ENCODE results near the gene SPDYE2.
"Not testable (repeated sequence)": the region's sequence is repeated elsewhere in the genome, so short reads cannot be mapped to it uniquely, and the experiment has no call there.

Gene SPDYE2

GRCh38 chr7:102589857-102590256, 38.8 kb downstream of the SPDYE2 start:
- intact Hi-C loops (cut with DNase I); DNase-seq: not testable (repeated sequence)

- intact Hi-C loops (cut with DNase I), result not testable (repeated sequence)
- peak in 18 of 42 donors; percentile 8 to 53 (median 24) for DNase-seq
Observed at GRCh38 chr7:102592477-102593019, 41.5 kb downstream of the SPDYE2 start.

GRCh38 chr7:102593637-102594334, 42.8 kb downstream of the SPDYE2 start:
- DNase-seq; intact Hi-C loops (cut with DNase I): not testable (repeated sequence)

- DNase-seq, result peak in 2 of 42 donors; percentile 3 to 12
- intact Hi-C loops (cut with DNase I), result not testable (repeated sequence)
Observed at GRCh38 chr7:102596036-102596435, 45.0 kb downstream of the SPDYE2 start.

- DNase-seq; intact Hi-C loops (cut with DNase I): not testable (repeated sequence)
Observed at GRCh38 chr7:102599699-102600098, 48.7 kb downstream of the SPDYE2 start.

GRCh38 chr7:102602317-102602716, 51.3 kb downstream of the SPDYE2 start:
- DNase-seq; intact Hi-C loops (cut with DNase I): not testable (repeated sequence)

GRCh38 chr7:102604431-102605145, 53.6 kb downstream of the SPDYE2 start:
- intact Hi-C loops (cut with DNase I), result not testable (repeated sequence)

GRCh38 chr7:102606848-102607247, 55.8 kb downstream of the SPDYE2 start:
- intact Hi-C loops (cut with DNase I); DNase-seq: not testable (repeated sequence)

More at GRCh38 chr7:102604431-102605145, 53.6 kb downstream of the SPDYE2 start:
- not testable (repeated sequence) for DNase-seq

- DNase-seq, result peak in 4 of 42 donors; percentile 12 to 33 (median 13)
Observed at GRCh38 chr7:102609734-102610133, 58.7 kb downstream of the SPDYE2 start.

GRCh38 chr7:102610441-102610840, 59.4 kb downstream of the SPDYE2 start:
- DNase-seq, result peak in 9 of 42 donors; percentile 1 to 32 (median 17)

More at GRCh38 chr7:102609734-102610133, 58.7 kb downstream of the SPDYE2 start:
- intact Hi-C loops (cut with DNase I), result not testable (repeated sequence)

GRCh38 chr7:102611013-102611674, 60.1 kb downstream of the SPDYE2 start:
- DNase-seq; intact Hi-C loops (cut with DNase I): not testable (repeated sequence)

More at GRCh38 chr7:102610441-102610840, 59.4 kb downstream of the SPDYE2 start:
- intact Hi-C loops (cut with DNase I), result not testable (repeated sequence)

GRCh38 chr7:102611675-102612325, 60.8 kb downstream of the SPDYE2 start:
- peak in 25 of 42 donors; percentile 4 to 49 (median 25) for DNase-seq
- intact Hi-C loops (cut with DNase I), result not testable (repeated sequence)

Data from head of caudate nucleus (tissue), 42 donors.